Coronary artery (tissue), 2 donors: Measurements from ENCODE around the gene KLHL12.

Experiments used
- DNase-seq: peaks from one replicate; pipeline ENCODE4 v3.0.0-alpha.2; 2017; ENCODE audit warnings: low spot score
- H3K27ac ChIP-seq, 2 donors: fragments of 200-600 bp; sonication (generic); one replicate each; pipeline ENCODE4 v1.5.1; 2016 to 2019
- H3K4me3 ChIP-seq: fragments of 200-600 bp; sonication (generic); 2 replicates; pipeline ENCODE4 v1.5.1; 2016; ENCODE audit warnings: mild to moderate bottlenecking, moderate library complexity
- CTCF ChIP-seq: fragments of 200-600 bp; sonication (generic); IDR thresholded peaks from one replicate; pipeline ENCODE4 v1.5.1; 2019; ENCODE audit warnings: antibody characterized with exemption

The KLHL12 gene

GRCh38 chr1:202857136-202857610 is 69.9 kb downstream of the KLHL12 start:
- no peak for TF ChIP-seq CTCF
- H3K4me3 ChIP-seq = no peak overlapping the region
- H3K27ac ChIP-seq = no peak overlapping the region
- no peak for DNase-seq

GRCh38 chr1:202856014-202856413 is 71.0 kb downstream of the KLHL12 start:
- DNase-seq = no peak
- no peak overlapping the region for H3K27ac ChIP-seq
- no peak overlapping the region for H3K4me3 ChIP-seq
- TF ChIP-seq CTCF = no peak

GRCh38 chr1:202854787-202855186 is 72.2 kb downstream of the KLHL12 start:
- no peak for TF ChIP-seq CTCF
- no peak for DNase-seq
- no peak overlapping the region for H3K27ac ChIP-seq

GRCh38 chr1:202852163-202852904 is 74.7 kb downstream of the KLHL12 start:
- no peak for DNase-seq
- no peak overlapping the region for H3K27ac ChIP-seq
- no peak for TF ChIP-seq CTCF
- H3K4me3 ChIP-seq = no peak overlapping the region

More at GRCh38 chr1:202854787-202855186, 72.2 kb downstream of the KLHL12 start:
- H3K4me3 ChIP-seq = no peak overlapping the region

GRCh38 chr1:202850593-202851362 is 76.3 kb downstream of the KLHL12 start:
- no peak for TF ChIP-seq CTCF
- Histone ChIP-seq H3K27ac (no peak overlapping the region), H3K4me3 (no peak overlapping the region)
- DNase-seq = no peak

- TF ChIP-seq CTCF = no peak
- Histone ChIP-seq H3K4me3 (no peak overlapping the region), H3K27ac (no peak overlapping the region)
- no peak for DNase-seq
Measured at GRCh38 chr1:202848191-202848542, 78.9 kb downstream of the KLHL12 start.

GRCh38 chr1:202844935-202845334 is 82.1 kb downstream of the KLHL12 start:
- no peak for TF ChIP-seq CTCF
- no peak for DNase-seq
- Histone ChIP-seq H3K4me3 (no peak overlapping the region), H3K27ac (no peak overlapping the region)
